Activated CD8-positive, alpha-beta T cell treated with anti-CD3 and anti-CD28 coated beads for 36 hours (primary cell): ENCODE data around the gene SMOC1. TPM values are rescaled to one million over a fixed set of nuclear protein-coding genes. Genes with fewer than 3 reads are reported as not detected.

Experiments used
- ATAC-seq: fragments of 200-7000 bp; cut with Tn5 transposase; one replicate; pipeline ENCODE4 v1.10.0; 2021; ENCODE audit warnings: mild to moderate bottlenecking, moderate library complexity
- CTCF ChIA-PET: fragments of 350-600 bp; sonication (Branson Sonifier 250); formaldehyde crosslinking; loops from one replicate; lab custom pipeline; 2021; ENCODE audit warnings: antibody characterized with exemption; lab: Charles Lee
- POLR2A ChIA-PET: fragments of 350-600 bp; sonication (Branson Sonifier 250); formaldehyde crosslinking; loops from one replicate; lab custom pipeline; 2021; ENCODE audit warnings: antibody characterized with exemption; lab: Charles Lee
- DNase-seq: peaks from one replicate; pipeline ENCODE4 v3.0.0-alpha.2; 2020
- H3K27ac Mint-ChIP-seq: one replicate; pipeline ENCODE4 v1.8.0; 2021; ENCODE audit warnings: mild to moderate bottlenecking, mixed read lengths
- H3K27me3 Mint-ChIP-seq: one replicate; pipeline ENCODE4 v1.8.0; 2021; ENCODE audit warnings: mixed read lengths
- H3K36me3 Mint-ChIP-seq: one replicate; pipeline ENCODE4 v1.8.0; 2021; ENCODE audit warnings: low read depth, mixed read lengths
- H3K4me1 Mint-ChIP-seq: one replicate; pipeline ENCODE4 v1.8.0; 2021; ENCODE audit warnings: low read depth, mixed read lengths
- H3K4me3 Mint-ChIP-seq: one replicate; pipeline ENCODE4 v1.8.0; 2021; ENCODE audit warnings: mild to moderate bottlenecking, moderate library complexity, mixed read lengths
- H3K9me3 Mint-ChIP-seq: one replicate; pipeline ENCODE4 v1.8.0; 2021; ENCODE audit warnings: mixed read lengths
- intact Hi-C: fragments of 100-400 bp; cut with micrococcal nuclease; formaldehyde crosslinking; loops from one replicate; pipeline ENCODE4 v1.10.0; 2022
- total RNA-seq, 2 experiments: library from RNA; stranded (reverse); gene quantifications; one replicate each; pipeline ENCODE4 v1.2.3, GENCODE V29; 2021
- TF ChIP-seq, protein P1 (sequence below): fragments of 200-600 bp; IDR thresholded peaks from one replicate; pipeline ENCODE4 v1.8.0; 2022; ENCODE audit warnings: antibody characterized with exemption, mild to moderate bottlenecking

SMOC1 gene
- total RNA-seq, 2 experiments from 2014 or later: not detected

DNA sequence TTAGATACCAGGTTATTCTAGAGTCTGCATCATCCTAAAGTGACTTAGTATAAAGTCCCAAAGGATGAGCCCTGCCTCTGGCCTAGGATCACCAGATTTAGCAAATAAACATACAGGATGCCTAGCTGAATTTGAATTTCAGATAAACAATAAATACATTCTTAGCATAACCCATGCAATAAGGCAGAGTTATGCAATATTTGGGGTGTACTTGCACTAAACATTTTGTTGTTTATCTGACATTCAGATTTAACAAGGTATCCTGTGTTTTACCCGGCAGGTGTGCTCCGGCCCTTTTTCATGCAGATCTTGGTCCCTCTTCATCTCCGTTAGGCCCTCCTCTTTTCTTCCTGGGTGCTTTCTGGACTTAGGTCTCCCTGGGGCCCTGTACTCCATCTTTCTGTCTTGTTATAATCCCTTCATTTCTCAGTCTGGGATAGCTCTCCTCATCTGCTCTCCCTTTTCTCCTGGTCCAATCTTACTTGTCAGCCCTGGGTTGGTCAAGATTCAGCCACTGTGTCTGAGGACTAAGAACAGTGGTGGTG lies 18.1 kb upstream of the SMOC1 start:
- no peaks in the 10 kb centered on the region for H3K36me3 Mint-ChIP-seq
- ATAC-seq: no peak
- no peak for DNase-seq
- H3K27ac Mint-ChIP-seq: no peak overlapping the region
- H3K4me3 Mint-ChIP-seq: no peak overlapping the region
- H3K4me1 Mint-ChIP-seq: no peaks in the 10 kb centered on the region
- intact Hi-C loops: no loop called here
- TF ChIP-seq, protein P1, sequence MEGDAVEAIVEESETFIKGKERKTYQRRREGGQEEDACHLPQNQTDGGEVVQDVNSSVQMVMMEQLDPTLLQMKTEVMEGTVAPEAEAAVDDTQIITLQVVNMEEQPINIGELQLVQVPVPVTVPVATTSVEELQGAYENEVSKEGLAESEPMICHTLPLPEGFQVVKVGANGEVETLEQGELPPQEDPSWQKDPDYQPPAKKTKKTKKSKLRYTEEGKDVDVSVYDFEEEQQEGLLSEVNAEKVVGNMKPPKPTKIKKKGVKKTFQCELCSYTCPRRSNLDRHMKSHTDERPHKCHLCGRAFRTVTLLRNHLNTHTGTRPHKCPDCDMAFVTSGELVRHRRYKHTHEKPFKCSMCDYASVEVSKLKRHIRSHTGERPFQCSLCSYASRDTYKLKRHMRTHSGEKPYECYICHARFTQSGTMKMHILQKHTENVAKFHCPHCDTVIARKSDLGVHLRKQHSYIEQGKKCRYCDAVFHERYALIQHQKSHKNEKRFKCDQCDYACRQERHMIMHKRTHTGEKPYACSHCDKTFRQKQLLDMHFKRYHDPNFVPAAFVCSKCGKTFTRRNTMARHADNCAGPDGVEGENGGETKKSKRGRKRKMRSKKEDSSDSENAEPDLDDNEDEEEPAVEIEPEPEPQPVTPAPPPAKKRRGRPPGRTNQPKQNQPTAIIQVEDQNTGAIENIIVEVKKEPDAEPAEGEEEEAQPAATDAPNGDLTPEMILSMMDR: no peak
- ChIA-PET CTCF (no interaction called here), POLR2A (no interaction called here)
- H3K9me3 Mint-ChIP-seq: no peaks in the 10 kb centered on the region
- peaks cover 10% of the 10 kb centered on the region for H3K27me3 Mint-ChIP-seq

DNA sequence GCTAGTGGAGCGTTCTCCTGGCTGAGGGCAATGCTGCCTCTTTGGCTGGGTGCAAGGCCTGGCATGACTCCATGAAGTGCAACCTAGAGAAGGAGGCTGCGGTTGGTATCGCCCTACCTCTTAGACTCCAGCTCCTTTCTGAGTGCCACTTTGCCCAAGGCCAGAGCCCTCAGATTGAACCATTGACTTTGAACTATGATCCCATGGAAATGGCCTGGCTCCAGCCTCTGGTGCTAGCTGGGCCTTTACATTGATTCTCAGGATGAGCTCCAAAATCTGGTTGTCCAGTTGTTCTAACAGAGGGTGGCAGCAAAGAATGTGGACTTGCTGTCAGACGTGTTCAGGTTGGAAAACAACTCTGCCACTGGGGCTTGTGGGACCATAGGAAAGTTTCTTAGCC lies 16.1 kb upstream of the SMOC1 start:
- TF ChIP-seq, protein P1: no peak
- Mint-ChIP-seq H3K27me3 (peaks cover 12% of the 10 kb centered on the region), H3K36me3 (no peaks in the 10 kb centered on the region), H3K4me1 (no peaks in the 10 kb centered on the region), H3K9me3 (no peaks in the 10 kb centered on the region), H3K27ac (no peak overlapping the region), H3K4me3 (no peak overlapping the region)
- DNase-seq: no peak
- ChIA-PET POLR2A (no interaction called here), CTCF (interaction anchor here (1.2 kb wide), 1 partner anchor 14 kb away, joined by 3 read pairs; no protein-coding TSS in a partner anchor)
- intact Hi-C loops: no loop called here
- ATAC-seq: no peak

DNA sequence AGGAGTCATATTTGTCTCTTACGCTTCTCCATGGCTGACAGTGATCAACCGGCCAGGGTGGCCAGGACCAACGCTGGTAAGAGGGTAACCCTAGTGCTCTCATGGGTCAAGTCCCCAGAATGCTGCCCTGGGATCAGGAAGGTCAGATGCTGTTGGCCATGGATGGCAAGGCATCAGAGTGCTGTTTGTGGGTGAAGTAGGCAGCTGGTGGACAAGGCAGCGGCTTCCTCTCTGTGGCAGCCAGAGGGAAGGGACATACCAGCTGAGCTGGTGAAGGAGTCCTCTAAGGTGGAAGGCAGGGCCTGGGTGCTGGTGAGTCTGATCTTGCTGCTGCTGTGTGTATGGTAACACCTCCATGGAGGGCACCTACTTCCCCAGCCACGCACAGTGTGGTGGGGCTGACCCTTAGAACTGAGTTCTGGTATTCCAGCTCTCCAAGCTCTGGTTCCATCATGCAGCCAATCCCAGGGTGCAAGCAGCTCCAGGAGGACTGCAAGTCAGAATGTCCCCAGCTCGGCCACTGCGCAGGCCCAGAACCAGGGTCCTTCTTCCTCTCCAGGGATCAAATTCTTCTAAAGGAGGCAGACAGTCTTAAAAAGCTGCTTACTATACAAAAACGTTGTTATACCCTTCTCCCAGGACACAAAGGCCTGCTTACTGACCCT lies 13.4 kb upstream of the SMOC1 start:
- ChIA-PET CTCF (no interaction called here), POLR2A (interaction anchor here (1.0 kb wide), 1 partner anchor 21 kb away, joined by 3 read pairs; no protein-coding TSS in a partner anchor)
- Mint-ChIP-seq H3K4me3 (no peak overlapping the region), H3K9me3 (no peaks in the 10 kb centered on the region), H3K4me1 (no peaks in the 10 kb centered on the region), H3K27ac (no peak overlapping the region), H3K36me3 (no peaks in the 10 kb centered on the region), H3K27me3 (peaks cover 14% of the 10 kb centered on the region)
- DNase-seq (no peak), ATAC-seq (no peak)
- TF ChIP-seq, protein P1: no peak
- intact Hi-C loops: no loop called here

DNA sequence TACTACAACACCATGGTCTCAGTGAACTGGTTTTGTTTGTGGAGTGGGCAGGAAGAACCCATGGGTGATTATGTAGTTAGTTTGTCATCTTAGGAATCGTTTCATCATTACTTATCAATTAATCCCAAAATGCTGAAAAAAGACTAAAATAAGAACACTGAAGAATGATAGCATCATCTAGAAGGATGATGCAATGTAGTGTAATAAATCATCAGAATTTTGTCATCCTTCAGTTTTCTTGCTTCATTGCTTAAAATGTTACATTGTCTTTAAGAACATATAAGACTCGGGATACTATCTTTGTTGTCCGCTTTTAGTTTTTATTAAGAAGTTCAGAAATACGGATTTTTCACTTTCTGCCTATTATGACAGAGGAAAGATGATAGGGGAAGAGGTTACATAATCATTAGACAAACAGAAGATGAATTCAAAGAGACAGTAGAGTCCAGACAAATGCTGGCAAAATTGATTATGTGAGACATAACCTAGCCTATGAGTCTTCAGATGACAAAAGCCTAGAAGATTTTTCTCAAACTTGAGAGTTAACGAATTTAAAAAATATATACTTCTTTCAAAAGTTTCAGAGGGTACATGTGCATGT lies 10.8 kb upstream of the SMOC1 start:
- ATAC-seq (no peak), DNase-seq (no peak)
- Mint-ChIP-seq H3K36me3 (no peaks in the 10 kb centered on the region), H3K27me3 (peaks cover 17% of the 10 kb centered on the region), H3K9me3 (no peaks in the 10 kb centered on the region), H3K4me1 (no peaks in the 10 kb centered on the region), H3K27ac (no peak overlapping the region), H3K4me3 (no peak overlapping the region)
- TF ChIP-seq, protein P1: no peak
- CTCF ChIA-PET: no interaction called here
- intact Hi-C loops: no loop called here
- POLR2A ChIA-PET: no interaction called here

DNA sequence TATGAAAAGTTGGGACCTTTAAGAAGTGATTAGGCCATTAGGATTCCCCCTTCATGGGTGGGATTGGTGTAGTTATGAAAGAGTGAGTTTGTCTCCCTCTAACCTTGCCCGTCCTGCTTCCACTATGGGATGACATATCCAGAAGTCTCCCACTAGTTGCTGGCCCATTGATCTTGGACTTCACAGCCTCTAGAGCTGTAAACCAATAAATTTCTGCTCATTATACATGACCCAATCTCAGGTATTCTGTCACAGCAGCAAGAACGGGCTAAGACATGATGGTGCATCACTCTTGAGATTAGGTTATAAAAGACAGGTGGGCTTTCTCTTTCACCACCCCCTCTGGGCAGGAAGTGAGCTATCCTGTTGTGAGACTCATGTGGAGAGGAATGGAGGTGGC lies 8.6 kb upstream of the SMOC1 start:
- intact Hi-C loops: no loop called here
- CTCF ChIA-PET: interaction anchor here (2.6 kb wide), 1 partner anchor 158 kb away, joined by 16 read pairs; no protein-coding TSS in a partner anchor
- no peak for DNase-seq
- H3K36me3 Mint-ChIP-seq: no peaks in the 10 kb centered on the region
- H3K4me3 Mint-ChIP-seq: no peak overlapping the region
- no peak for ATAC-seq
- no peak overlapping the region for H3K27ac Mint-ChIP-seq
- POLR2A ChIA-PET: no interaction called here
- no peaks in the 10 kb centered on the region for H3K4me1 Mint-ChIP-seq
- TF ChIP-seq, protein P1: no peak
- H3K27me3 Mint-ChIP-seq: peaks cover 11% of the 10 kb centered on the region
- H3K9me3 Mint-ChIP-seq: no peaks in the 10 kb centered on the region
